NCI-H1436 treated with DMSO at 0.1 percent for 48 hours (cell line): Measurements from ENCODE around the gene RGS1.

Experiments
- DNase-seq: peaks from one replicate; lab custom pipeline; 2025; lab: John Stamatoyannopoulos, UW

The RGS1 gene

DNA sequence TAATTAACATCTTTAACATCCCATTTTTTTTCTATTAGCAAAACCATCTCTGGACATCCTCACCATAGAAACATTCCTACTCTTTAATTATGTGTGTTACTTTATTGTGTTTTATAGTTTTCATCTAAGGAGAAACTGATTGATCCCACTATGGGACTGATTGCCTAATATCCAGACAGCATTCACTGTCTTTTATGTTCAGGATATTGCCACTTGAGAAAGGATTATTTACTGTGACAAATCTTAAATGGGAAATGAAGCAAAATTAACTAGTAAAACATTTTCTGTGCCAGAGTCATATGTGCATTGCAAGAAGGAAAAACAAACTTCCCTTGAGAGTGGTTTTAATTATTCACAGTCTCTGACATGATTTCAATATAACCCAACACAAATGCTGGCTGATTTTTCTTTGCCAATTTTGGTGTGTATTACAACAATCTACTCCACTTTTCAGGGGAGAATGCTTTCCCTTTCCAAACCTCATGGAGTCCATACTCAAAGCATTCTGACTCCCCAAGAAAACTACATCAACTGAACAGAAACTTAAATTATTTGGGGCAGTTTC is 44.6 kb downstream of the RGS1 start:
- DNase-seq, result no peak

DNA sequence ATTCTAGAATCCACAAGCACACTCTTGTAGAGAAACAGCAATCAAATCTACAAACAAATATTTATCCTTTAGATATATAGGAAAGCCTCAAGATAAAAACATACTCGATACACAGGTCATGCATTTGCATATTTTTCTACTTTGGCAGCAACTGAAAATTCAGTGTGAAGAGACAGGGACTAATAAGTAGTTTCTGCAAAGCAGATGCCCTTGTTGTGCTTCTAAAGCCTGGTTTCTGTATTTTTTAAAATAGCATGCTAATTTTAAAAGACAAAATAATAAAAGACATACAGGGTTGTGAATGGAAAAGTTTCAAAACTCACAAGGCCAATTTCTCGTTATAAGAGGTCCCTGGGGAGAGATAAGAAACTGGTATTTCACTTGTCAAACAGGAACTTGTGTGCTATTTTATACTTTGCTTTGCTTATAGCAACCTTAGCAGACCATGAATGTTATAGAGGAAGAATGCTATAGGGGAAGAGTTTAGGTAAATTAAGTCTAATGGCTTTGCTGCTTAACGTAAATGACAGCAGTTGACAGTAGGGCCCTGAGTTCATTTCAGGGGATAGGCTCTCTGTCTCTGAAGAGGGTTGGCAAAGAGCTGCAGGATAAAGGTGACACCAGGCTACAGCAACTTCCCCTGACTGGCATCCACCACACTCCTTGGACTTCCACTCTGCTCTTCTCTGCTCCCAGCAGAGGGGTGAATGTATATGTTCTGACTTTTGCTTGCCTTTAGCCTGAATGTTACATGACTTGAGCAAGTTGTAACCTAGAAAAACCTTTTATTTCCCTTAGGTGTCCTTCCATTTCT is 51.0 kb downstream of the RGS1 start:
- DNase-seq, result no peak

- no peak for DNase-seq
Observed at GRCh38 chr1:192627901-192628300, 52.3 kb downstream of the RGS1 start.

- DNase-seq, result no peak
Observed at GRCh38 chr1:192628396-192629057, 53.0 kb downstream of the RGS1 start.

DNA sequence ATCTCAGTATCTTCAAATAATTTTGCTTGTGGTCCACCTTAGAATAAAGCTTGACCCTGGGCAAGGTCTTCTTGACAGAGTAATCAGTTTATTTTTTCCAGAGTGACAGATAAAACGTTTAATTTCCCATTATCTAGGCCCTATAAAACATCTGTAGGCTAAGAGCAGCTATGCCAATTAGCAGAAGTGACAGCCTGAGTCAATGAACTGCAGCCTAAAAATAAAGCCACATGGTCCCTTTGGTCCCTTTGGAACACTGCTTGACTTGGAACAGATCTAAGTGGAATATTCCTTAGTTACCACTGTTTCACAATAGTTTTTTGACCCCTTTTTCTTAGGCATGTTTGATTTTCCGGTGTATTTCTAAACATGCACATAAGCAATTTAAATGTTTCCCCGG is 54.0 kb downstream of the RGS1 start:
- no peak for DNase-seq
